Kidney glomerular epithelial cell (primary cell): ENCODE measurements around the gene SPATA18.
A peak's percentile ranks its signal among the peaks of the same experiment; 100 is the strongest.

ENCODE experiments used
- DNase-seq: peaks from one replicate; lab custom pipeline; 2025; lab: John Stamatoyannopoulos, UW

The SPATA18 gene, protein sequence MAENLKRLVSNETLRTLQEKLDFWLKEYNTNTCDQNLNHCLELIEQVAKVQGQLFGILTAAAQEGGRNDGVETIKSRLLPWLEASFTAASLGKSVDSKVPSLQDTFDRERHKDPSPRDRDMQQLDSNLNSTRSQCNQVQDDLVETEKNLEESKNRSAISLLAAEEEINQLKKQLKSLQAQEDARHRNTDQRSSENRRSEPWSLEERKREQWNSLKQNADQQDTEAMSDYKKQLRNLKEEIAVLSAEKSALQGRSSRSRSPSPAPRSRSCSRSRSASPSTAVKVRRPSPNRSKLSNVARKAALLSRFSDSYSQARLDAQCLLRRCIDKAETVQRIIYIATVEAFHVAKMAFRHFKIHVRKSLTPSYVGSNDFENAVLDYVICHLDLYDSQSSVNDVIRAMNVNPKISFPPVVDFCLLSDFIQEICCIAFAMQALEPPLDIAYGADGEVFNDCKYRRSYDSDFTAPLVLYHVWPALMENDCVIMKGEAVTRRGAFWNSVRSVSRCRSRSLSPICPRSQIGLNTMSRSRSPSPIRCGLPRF

DNA sequence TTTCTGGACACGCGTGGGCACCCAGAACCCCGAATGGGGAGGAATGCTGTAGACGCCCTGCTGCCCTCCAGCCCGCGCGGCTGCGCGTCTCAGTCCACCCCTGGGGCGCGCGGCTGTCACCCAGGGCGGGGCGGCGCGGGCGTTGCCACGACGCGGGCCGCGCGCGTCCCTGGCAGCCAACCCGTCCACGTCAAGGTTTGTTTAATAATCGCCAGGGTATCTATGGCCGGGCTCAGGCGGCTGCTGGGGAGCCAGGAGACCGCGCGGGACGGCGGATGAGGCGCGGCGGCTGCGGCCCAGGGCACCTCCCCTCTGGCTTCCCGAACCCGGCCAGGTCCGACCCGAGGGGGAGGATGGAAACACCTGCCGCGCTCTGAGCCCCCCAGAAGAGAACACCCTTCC lies at the start of gene SPATA18:
Gene SPATA18, plus strand, starts transcription at position 92 of the 402 bp plus-strand sequence. CDS start 401 bp downstream, outside the sequence.
- no peak for DNase-seq

DNA sequence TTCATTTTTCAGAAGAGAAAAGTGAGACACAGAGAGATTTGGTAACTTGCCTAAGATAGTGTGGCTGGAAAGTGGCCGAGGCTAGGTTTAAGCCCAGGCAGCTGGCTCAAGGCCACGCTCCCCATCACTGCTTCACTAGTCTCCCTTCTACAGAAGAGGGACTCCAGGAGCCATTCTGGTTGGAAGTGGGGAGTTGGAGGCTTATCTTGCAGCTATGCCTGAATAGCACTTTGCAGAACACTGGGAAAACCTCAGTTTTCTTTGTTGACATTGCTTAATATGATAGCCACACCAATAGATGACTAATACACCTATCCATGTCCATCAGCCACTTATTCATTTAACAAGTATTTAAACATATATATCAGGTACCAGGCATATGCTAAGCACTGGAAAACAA lies 49.5 kb upstream of the SPATA18 start:
- peak; percentile 40 for DNase-seq

DNA sequence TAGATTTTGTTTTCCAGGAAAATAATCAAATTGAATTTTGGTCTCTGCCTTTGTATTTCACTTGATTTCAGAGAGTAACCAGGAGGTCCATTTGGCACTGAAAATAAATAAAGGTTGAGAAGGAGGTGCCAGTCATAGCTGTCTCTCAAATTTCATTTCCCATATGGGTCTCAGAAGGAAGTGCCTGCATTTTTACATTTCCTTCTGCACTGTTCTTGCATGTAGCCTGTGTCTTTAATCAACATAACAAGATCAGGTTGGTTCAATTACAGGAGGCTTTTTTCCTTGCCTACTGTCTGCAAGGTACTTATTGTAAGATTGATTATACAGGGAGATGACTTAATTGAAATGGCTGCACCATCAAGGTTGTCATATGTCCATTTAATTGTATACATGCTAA lies 46.7 kb upstream of the SPATA18 start:
- DNase-seq, result no peak

DNA sequence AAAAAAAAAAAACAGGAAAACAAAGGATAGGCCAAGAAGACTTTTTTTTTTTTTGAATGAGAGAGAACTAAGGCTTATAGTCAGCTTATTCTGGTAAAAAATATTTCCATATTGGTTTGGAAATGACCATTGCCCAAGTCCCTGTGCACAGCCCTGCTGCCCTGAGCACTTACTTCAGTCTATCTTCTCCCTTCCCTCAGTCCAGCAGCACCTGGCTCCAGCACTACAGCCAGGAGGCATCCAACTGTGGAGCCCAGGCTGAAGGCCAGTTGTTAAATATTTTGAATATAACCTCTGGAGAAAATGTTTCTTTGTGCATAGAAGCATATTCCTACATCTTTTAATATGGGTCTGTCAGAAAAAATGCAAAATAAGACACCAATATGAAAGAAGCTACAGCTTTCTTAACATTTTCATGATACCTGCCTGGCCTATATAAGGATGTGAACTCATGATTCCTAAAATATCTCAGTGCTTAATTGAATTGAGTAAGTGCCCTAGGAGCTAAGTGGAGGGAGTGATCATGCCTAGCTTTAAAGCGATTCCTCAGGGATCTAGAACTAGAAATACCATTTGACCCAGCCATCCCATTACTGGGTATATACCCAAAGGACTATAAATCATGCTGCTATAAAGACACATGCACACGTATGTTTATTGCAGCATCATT lies 45.4 kb upstream of the SPATA18 start:
- no peak for DNase-seq

DNA sequence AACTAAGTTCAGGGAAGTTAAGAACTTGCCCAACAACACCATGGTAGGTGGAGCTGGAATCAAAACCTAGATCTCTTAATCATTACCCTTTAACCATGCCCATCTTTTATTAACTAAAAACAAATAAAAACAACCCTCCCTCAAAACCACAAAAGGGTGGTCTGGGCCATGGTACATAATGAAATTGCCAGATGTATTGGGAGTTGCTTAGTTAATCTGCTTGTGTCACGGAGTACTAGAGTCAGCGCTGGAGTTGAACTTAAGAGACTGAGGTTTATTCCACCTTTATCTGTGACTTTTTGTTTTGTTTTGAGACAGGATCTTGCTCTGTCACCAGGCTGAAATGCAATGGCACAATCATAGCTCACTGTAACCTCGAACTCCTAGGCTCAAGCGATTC lies 44.2 kb upstream of the SPATA18 start:
- DNase-seq, result no peak

DNA sequence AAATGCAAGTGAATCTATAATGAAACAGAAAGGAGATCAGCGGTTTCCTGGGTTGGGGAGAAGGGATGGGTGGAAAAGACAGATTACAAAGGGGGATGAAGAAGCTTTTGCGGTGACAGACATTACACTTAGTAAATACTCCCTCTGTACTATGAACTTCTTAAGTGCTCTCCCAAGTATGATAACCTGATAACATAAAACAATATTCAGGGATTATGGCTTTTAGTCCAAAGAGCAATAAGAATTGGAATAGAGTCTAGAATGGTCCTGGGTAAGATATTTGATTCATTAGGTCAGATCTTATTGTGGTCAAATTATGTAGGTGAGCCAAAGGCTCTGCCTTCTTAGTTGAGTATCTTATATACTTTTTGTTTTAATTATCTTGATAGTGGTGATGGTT lies 40.1 kb upstream of the SPATA18 start:
- no peak for DNase-seq

DNA sequence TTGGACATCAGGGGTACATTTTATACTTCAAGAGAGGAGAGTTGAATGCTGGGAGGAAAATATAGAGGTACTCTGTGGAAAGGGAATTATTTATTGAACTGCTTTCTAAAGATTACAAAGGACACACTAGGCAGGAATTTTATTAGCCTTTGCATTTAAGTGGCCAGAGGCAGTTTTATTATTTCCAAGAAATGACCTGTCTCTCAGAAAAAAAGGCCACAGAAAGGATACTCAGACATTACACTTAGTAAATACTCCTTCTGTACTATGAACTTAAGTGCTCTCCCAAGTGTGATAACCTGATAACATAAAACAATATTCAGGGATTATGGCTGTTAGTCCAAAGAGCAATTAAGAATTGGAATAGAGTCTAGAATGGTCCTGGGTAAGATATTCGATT lies 38.5 kb upstream of the SPATA18 start:
- DNase-seq, result no peak

DNA sequence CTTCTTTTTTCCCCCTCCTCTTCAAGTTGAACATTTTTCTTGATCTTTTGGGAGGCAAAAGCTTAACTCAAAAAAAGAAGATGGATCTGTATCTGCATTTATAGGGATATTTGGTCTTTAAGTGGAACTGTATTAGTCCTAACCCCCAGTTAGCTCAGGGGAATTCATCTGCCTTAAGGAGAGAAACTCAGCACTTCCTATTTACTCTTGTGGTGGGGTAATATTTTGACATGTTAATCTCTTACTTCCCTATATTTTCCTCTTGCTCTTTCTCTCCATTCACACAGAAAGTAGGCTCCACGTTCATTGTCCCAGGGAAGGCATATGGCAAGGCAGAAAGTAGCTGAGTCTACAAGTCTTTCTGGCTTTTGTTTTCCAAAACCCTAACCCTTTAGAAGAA lies 36.2 kb upstream of the SPATA18 start:
- DNase-seq, result no peak

DNA sequence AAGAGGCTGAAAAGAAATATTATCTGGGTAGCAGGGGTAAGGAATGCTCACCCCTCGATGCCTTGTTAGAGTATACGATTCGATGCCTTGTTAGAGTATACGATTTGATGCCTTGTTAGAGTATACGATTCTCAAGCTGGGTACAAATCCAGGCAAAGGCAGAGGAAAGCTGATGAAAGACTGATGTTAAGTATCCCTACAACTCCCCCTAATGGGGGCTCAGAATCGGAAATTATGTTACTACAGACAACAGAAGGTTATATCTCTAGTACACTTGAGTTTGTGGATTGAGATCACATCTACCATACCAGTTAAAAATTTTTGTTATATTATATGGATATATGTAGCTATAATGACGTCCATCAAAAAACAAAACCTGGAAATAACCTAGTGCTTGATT lies 35.7 kb upstream of the SPATA18 start:
- DNase-seq, result no peak

DNA sequence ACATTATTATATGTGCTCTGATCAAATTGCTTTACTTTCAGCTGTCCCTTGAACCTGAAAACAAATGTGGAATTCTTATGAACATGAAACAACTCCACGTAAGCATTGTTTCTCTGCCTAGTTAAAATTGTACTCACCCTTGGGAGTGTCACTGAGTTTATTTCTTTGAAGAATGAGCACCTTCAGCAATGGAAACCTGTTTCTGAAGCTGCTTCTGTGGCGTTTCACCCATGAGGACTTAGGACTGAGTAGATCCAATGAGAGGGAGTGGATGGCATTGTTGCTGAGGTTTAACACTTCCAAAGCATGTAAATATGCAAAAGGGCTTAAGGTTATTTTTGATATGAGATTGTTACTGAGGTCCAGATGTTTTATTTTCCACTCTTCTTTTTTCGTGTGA lies 34.1 kb upstream of the SPATA18 start:
- no peak for DNase-seq

DNA sequence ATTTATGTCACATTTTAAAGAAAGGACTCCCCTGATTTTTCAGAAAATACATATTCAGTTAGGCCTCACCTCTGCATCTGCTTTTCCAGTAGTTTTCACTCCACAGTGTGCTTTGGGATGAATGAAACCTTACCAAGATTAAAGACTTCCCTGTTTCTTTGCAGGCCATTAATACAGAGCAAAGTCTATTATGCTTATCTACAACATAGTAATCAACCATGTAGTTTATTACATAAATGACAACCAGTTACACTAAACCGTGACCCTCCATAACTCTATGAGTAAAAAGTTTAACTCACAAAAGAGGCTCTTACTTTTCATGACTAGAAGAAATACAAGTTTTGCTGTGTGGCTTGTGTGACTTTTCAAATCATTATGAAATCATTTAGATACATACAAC lies 33.3 kb upstream of the SPATA18 start:
- DNase-seq, result no peak

DNA sequence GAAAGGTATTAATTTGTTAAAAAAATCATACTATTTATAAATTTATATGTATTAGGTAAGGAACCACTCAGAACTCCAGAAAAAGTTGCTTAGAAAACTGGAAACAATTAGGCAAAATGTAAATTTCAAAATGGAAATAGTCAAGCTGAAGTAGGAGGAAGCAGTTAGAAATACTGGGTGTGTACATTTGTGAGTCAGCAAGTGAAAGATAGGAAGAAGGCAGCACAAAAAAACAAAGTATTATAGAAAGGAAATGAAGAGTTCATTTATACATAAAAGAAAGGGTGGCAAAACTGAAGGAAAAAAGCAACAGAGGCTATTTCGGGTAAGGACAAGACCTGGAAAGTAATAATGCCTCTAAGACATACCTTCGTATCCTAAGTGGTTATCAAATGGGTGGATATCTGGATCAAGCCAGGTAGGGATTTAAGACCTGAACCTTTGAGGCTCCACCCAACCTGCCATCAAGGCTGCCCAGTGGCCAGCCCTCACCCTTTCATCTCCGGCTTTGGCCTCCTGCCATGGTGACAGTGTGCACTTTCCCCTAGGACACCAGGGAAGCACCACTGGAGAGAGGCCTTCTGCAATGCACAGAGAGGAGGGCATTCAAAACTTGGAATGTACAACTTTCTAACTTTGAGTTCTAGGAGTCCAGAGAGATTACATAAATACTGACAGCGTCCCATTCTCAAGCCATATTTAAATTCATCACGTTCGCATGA lies 31.0 kb upstream of the SPATA18 start, which contains the start of gene LRRC66:
Gene LRRC66, minus strand, starts transcription at position 428 of the 722 bp plus-strand sequence. CDS start 2,750 bp downstream, outside the sequence.
- DNase-seq, result no peak

DNA sequence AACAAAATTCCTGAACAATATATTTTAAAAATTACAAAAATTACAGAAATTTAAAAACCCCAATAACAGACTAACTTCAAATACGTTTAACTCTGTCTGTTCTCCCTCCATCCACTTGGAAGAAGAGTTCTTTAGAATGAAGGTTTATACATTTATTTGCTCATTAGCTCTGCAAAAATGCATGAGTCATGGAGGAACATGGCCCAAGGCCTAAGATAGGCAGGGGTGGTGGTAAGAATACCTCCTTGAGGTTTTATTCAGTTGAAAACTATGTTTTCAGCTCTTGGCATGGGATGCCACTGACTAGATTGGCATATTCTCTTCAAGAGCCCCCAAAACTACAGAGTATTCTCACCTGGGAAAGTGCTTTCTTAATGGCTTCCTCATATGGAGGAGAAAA lies 22.1 kb upstream of the SPATA18 start:
- DNase-seq, result no peak

DNA sequence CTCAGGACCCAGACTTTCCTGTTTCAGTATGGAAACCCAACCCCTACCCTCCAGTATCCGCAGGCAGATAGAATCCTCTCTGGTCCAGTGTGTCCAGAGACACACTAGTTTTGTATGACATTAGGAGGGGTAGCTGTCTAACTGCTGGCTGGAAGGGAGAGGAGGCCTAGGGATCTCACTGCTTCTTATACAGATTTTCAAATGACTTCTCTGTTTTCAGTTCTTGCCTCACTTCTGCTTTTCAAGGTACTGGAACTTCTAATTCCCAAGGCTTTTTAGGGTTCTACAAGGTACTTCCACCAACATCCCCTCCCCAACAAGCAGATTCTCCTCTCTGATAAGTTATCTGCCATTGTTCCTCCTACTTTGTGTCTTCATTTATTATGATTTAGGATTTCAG lies 19.1 kb upstream of the SPATA18 start:
- DNase-seq, result no peak

DNA sequence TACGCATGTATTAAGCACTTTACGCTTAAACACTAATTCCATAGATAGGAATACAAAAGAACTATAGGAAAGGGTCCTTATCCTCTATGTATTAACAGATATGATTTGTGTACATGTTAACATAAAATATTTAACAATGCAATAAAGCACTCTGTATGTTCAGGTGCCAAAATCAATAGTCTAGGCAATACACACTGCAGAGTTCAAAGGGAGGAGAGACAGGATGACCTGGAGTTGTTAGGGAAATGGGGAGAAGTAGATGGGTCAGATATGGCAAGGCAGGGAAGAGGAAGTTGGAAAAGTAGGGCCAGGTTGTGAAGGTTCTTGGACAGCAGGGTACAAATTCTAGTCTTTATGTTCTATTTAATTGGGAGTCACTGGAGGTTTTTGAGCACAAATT lies 15.9 kb upstream of the SPATA18 start:
- DNase-seq, result no peak

DNA sequence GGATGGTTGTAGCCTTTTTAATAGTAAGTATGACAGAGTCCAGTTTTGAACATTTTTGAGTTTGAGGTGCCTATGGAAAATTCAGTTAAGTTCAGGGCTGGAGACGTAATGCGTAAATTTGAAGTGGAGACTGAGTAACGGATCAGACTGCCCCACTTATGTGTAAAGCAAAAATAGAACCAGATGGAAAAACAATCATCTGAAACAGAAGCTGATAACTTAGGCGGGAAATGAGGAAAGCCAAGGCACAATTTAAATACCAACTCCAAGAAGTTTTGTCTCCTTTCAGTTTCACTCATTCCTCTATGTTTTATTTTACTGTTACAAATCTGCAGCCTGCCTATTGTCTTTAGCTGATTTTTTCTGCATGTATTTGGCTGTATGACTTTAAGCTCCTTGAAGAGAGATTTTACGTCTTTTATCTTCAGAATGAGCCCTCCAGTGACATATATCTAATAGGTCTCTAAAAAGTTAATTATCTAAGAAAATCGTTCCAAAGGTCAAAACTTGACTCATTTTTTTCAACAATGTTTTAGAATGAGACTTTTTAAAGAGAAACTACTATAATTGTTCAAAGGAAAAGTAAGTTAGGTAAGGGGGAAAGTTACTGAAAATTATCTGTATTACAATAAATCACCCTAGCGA lies 14.1 kb upstream of the SPATA18 start:
- DNase-seq, result no peak

DNA sequence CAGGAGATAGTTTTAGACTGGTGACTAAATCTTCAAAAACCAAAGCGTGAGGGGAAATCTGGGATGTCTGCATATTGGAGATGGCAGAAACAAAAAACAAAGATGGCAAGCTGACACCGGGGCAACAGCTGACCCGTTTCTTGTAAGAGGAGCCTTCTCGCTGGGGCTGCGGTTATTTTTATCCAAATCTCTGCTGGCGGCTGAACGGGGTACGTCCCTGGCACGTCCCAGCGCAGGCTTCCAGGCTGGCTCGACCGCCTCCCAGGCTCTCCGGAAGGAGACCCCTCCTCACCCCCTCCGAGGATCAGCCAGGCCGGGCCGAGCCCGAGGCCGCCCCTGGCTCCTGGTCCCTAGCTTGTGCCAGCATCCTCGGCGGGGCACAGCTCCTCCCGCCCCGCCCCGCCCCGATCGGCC lies 13.4 kb upstream of the SPATA18 start:
- DNase-seq, result no peak

DNA sequence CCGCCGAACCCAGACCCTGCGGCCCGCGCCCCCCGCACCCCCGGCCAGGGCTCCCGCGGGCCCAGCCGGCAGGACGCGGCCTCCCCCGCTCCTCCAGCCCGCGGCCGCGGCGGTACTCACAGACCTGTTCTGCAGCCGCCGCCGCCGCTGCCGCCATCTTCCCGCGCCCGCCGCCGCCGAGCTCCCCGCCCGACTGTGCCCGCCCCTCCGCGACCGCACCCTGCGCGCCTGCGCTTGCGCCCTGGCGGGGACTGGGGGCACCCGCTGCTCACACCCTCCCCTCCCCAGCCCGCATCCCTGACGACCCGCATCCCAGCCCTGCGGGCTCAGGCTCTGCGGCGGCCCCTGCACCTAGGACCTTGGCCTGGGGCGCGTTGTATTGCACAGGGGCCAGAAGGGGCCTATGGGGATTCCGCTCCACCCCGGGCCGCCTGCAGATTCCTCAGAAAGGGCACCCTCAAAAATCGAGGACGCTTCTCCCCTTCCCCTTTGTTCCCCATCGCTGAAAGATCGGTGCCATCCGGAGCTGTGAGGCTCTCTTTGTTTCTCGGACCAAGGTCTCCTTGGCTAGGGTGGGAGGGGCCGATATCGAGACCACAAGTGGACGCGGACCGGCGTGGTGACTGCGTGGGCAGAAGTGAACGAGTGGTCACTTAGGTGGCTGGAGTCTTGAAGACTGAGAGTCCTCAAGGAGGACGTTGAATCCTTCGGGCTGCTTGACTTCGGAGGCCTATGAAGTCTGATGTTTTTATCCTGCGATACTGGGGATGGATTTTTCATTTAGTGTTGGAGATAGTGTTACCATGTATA lies 12.8 kb upstream of the SPATA18 start, which contains the start of gene SGCB:
Gene SGCB, minus strand, starts transcription at position 197 of the 810 bp plus-strand sequence. Its CDS starts 40 bp downstream, at position 157.
- DNase-seq, result peak; percentile 26

DNA sequence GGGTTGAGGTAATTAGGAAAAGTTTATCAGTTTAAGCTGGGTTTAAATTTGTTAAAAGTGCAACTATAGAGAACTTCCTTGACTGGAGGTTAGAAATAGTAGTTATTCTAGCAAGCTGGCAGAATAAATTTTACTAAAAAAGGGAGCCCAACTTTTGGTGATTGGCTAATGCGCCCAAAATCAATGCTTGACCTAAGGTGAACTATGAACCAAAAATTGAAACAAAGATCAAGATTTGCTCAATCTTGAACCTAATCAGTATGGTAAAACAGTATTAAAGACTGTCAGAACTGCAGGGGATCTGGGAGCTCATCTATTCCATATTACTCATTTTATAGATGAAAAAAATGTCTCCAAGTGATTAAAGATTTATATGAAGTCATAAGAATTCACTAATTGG lies 6.1 kb upstream of the SPATA18 start:
- no peak for DNase-seq

DNA sequence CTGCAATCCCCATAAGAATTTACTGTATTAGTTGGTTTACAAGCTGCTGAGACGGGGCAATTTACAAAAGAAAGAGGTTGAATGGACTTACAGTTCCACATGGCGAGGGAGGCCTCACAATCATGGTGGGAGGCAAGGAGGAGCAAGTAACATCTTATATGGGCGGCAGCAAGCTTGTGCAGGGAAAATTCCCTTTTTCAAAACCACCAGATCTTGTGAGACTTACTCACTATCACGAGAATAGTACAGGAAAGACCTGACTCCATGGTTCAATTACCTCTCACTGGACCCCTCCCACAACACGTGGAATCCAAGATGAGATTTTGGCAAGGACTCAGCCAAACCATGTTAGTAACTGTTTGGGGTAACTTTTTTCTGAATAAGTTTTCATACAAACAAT lies 1.8 kb upstream of the SPATA18 start:
- DNase-seq, result no peak
